GM21447 (cell line): ENCODE measurements around the gene ATAD3A.

Experiments used
- ATAC-seq: cut with Tn5 transposase; IDR thresholded peaks from one replicate; pipeline ENCODE4 v1.9.1; 2021; ENCODE audit not compliant: unreplicated experiment

ATAD3A gene

DNA sequence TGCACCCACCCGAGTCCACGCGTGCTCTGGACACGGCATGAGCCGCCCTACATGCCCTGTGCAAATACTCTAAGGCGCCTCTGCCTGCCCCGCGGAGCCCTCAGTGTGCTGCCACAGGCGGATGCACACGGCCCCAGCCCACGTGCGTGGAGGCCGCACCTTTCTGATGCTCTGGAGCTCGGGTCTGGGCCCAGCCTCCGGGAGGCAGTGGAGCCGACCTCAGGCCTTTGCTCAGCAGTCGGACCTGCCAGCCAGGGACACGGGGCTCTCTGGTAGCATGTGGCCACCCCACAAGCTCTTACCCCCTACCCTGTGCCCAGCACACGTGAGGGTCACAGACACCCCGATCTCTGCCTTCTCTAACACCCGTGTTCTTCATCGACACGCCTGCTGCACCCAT is 26.4 kb downstream of the ATAD3A start:
- no peak for ATAC-seq

DNA sequence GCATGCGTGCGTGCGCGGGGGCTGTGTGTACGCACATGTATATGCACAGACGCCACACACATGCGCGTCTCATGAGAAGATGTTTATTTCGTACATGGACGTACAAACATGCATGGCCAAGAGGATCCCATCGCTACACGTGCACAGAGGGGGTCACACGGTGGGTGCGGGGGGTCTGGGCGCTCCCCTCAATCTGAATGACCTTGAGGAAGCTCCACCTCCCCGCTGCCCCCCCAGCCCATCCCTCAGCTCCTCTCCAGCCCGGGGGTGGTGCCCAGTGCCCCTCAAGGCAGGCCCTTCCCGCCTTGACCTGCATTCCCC is 27.0 kb downstream of the ATAD3A start:
- ATAC-seq = no peak

DNA sequence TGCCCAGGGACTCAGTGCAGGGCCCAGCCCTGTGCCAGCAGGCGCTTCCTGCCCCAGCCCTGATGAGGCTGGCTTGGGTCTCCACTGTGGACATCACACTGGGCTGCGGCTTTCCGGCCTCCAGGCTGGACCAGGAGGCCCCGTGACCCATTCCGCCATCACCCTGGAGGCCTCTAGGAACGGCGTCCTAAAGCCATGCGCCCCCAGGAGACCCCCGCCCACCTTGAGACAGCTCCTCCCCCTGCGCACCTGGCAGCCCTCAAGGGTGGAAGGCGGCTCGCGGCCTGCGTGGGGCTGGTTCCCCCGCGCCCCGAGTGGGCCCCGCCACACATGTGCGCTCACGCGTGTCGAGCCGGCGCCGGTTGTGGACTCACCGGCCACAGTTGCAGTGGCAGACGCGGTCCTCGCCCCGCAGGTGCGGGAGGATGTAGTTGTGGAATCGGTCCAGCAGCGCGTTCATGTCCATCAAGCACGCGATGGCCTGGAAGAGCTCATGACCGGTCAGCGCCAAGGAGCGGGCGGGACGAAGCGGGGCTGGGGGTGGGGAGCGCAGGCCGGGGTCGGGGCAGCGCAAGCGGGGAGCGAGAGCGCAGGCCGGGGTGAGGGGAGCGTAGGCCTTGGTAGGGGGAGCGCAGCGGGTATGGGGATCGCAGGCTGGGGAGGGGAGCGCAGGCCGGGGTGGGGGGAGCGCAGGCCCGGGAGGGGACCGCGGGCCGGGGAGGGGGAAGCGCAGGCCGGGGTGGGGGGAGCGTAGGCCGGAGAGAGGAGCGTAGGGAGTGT is 27.5 kb downstream of the ATAD3A start:
- ATAC-seq = no peak

DNA sequence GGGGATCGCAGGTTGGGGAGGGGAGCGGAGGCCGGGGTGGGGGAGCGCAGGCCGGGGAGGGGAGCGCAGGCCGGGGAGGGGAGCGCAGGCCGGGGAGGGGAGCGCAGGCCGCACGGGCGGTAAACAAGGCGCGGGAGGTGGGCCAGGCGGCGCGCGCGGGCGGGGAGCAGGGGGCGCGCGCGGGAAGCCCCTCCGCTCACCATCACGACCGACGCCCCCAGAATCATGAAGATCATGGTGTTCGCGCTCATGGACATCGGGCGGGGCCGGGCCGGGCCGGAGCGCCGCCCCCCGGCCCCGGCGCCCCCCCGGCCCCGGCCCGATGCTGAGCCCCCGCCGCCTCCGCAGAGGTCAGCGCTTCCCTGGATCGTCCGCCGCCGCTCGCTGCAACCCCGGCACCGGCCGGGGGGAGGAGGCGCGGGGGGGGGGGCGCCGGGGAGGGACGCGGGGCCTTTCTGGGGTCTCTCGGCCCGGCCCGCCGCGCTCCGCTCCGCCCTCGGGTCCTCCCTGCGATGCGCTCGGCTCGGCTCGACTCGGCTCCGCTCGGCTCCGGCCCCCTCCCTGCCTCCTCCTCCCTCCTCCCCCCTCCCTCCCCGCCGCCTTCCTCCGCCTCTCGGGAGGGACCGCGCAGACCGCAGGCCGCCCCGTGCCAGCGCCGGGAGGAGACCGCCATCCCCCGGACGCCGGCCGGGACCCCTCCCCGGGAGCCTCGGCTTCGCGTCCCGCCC is 28.3 kb downstream of the ATAD3A start, which contains the start of gene TMEM240:
TSS of gene TMEM240 (minus strand) at position 535 of the 728 bp plus-strand sequence. CDS start at position 257, 278 bp downstream.
- no peak for ATAC-seq

DNA sequence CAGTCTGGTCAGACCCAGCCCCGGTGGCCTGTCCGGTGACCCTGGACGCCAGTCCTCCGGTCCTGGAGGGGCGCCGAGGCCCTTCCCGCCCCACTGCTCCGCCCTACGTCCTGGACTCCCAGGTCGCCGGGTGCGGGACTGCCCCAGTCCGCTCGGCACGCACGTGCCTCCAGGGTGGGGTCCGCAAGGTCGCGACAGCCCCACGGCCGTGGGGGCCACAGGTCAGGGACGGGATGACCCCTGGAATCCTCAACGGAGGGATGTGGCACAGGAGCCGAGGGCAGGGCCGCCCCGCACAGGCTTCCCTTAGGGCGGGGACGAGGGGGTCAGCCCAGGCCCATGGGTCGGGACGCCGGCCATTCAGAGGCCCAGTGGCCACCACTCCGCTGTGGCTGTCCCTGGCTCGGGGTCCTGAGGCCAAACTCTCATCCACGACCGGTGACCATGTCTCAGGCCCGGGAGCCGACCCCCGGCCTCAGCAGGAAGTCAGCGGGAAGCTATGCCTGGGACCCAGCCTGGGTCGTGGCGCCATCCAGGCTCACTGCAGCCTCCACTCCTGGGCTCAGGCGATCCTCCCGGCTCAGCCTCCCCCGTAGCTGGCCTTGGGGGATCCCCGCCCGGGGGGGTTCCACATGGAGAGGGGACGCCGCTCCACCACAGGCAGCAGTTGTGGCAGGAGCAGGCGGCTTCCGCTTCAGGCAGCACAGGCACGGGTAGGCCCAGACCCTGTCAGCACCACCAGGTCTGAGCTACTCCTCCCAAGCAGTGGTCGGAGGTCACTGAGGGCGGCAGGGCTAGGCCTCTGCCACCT is 29.1 kb downstream of the ATAD3A start:
- ATAC-seq = no peak

DNA sequence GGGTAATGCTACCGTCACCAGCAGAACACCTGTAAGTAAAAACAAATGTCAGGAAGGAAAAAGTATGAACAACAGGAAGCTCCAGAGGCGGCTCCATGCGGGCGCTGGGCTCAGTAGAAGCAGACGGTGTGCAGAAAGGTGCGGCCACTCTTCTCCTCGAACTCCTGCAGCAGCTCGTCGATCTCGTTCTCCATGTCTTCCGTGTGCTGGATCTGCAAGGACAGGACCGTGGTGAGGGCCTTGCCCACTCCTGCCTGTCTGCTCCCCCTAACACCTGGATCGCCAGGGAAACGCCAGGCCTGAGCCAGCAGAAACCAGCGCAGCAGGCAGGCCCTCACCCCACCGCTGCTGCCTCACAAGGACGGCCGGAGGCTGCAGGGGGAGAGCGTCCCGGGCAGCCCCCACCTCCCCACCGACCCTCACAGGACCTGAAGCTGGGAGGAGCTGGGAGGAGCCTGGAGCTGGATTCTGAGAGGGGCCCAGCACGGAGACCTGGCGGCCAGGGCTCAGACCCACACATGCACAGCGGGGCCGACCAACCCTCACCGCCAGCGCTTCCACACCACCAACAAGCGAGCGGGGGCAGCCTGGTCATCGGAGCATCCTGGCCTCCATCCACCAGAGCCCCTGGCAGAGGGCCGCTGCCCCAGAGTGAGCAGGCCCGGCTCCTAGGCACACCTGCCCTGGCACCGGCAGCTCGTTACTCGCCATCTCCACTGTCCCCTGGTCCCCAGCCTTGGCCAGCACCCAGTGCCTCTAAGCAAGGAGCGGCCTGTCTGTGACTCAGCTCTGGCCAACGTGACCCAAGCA is 30.2 kb downstream of the ATAD3A start:
- ATAC-seq = no peak

DNA sequence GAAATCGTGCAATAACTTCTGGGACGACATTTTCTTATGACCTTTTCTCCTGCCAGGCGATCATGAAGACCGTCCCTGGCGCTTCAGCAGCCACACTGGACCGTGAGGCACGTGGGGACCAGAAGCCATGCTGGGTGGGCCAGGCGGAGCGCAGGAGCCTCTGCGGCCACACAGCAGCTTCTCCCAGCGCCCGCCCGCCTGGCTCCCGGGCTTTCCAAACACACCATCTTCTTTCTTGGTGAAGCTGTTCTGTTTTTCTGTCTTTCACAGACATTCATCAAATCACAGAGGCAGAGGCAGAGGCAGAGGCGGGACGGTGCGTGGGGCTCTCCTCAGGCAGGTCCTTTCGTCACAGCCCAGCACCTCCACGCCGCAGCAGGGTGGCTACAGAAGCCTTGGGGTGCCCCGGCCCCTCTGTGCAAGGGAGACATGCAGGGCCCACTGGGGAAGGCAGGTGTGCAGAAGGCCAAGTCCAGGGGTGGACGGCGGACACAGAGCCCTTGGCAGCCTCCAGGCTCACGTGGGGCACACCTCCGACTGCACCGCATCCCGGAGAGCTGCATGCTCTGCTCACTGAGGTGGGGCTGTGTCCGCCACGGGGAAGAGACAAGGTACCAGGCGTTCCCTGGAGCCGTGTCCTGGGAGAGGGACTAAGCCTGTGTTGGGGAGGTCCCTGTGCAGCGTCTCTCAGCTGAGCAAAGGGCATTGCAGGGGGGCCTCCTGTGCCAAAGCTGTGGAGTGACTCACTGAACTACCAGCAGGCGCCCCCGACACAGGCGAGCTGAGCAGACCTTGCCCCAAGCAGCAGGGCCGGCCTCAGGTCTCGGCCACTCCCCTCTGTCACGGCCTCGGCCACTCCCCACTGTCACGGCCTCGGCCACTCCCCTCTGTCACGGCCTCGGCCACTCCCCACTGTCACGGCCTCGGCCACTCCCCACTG is 31.1 kb downstream of the ATAD3A start:
- no peak for ATAC-seq

DNA sequence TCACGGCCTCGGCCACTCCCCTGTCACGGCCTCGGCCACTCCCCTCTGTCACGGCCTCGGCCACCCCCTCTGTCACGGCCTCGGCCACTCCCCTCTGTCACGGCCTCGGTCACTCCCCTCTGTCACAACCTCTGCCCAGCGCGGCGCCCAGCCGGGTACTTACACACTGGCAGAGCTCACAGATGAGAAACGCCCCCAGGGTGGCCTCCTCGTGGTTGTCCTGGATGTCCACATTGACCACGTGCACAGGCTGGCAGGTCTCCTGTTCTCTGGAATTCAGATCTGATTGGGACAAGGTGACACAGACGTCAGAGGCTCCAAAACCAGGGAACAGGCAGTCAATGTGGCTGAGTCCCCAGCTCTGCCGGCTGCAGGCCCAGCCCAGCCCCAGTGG is 31.7 kb downstream of the ATAD3A start:
- ATAC-seq = no peak

DNA sequence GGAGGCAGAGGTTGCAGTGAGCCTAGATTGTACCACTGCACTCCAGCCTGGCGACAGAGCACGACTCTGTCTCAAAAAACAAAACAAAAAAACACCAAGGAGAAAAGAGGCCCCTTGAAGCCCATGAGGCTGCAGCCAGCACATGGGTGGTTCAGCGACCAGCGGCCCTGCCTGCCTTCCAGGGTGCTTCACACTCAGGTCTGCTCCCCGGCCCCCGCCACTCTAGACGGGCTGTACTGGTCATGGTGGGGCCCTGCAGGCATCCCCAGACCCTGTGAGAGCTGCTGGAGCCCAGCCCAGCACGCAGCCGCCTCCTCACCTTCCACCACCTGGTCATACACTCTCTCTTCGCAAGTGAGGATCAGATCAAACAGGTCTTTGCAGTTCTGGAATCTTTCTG is 32.6 kb downstream of the ATAD3A start:
- no peak for ATAC-seq

DNA sequence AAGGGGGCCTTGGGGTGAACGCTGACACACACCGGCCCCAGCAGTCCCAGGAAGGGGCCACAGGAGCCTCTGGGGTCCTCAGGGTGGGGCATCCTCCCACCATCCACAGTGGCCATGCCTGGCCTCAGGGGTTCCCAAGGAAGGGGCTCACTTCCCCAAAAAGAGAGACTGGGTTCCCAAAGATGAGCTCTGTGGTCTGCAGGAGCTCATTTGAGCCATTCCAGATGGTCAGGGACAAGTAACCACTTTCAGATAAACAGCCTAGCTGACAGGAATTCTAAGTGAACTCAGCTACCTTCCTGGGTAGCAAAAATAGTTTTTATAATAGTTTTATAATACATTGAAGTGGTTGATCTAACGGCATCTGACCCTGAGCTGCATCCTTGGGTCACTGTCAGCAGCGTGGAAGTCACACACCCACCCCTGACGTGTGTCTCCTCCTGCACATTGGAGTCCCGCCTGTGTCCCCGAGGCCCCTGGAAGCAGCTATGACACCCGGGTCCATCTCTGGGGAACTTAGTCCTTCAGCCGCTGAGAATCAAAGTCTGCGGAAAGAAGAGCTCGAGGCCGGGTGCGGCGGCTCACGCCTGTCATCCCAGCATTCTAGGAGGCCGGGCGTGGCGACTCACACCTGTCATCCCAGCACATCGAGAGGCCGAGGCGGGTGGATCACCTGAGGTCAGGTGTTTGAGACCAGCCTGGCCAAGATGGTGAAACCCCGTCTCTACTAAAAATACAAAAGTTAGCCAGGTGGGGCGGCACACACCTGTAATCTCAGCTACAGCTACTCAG is 34.2 kb downstream of the ATAD3A start:
- no peak for ATAC-seq

DNA sequence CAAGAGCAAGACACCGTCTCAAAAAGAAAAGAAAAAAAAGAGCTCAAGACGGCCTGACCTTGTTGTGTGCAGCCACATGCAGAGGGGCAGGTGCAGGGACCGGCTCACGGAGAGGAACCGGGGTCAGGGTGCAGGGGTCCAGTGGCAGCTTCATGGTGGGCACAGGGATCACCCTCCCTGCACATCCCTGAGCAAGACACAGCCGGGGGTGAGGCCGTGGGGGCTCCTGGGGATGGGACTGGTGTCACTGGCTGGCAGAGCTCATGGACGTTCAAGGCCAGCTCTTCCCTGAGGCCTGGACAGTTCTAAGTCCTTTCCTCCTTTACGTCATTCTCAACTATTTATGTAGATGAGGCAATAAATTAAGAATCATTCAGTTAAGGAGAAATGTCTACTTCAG is 35.0 kb downstream of the ATAD3A start:
- ATAC-seq = no peak

DNA sequence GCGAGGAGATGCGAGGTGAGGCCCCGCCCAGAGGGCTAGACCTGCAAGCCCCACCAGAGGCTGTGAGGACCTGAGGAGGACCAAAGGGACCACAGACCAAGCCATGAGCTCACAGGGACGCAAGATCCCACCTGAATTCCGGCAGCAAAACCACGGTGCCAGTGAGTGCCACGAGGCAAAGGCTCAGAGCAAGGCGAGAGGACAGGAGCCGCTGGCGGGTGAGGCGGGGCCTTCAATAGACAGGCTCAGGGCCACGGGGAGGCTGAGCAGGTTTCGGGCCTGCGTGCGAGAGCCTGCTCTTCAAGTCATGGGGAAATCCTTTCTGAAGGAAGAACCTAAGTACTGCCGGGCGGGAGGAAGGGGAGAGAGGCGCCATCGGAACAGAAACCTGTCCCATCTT is 35.5 kb downstream of the ATAD3A start:
- ATAC-seq = no peak

DNA sequence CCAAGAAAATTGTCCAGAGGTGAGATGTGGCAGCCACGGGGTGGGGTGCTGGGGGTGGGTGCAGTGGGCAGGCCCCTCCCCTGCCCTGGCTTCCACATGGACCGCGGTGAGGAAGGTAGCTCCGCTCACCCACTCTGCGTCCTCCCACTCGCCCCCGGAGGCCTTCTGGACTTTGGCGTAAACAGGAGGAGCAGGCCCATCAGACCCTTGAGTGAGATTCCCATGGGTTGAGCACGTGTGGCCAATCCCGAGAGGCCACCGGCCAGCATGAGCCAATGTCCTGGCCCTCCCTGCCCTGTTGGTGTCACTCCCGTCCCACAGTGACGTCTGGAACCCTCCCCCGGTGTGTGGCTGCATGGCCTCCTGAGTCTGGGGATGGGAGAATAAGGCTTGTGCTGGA is 36.6 kb downstream of the ATAD3A start:
- no peak for ATAC-seq

DNA sequence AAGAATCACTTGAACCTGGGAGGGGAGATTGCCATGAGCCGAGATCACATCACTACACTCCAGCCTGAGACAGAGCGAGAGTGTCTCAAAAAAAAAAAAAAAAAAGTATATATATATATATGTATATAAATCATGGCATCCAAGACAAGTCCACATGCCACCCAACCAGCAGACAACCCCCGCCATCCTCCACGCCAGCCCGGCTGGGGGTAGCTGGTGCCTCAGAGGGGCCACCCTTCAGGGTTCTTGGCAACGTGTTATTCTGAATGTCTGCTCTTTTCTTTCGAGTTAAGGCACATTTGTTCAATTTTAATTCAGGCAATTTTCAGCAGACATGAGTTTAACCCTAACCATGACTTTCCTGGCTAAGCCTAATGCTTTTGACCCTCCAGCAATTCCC is 38.1 kb downstream of the ATAD3A start:
- ATAC-seq = no peak

DNA sequence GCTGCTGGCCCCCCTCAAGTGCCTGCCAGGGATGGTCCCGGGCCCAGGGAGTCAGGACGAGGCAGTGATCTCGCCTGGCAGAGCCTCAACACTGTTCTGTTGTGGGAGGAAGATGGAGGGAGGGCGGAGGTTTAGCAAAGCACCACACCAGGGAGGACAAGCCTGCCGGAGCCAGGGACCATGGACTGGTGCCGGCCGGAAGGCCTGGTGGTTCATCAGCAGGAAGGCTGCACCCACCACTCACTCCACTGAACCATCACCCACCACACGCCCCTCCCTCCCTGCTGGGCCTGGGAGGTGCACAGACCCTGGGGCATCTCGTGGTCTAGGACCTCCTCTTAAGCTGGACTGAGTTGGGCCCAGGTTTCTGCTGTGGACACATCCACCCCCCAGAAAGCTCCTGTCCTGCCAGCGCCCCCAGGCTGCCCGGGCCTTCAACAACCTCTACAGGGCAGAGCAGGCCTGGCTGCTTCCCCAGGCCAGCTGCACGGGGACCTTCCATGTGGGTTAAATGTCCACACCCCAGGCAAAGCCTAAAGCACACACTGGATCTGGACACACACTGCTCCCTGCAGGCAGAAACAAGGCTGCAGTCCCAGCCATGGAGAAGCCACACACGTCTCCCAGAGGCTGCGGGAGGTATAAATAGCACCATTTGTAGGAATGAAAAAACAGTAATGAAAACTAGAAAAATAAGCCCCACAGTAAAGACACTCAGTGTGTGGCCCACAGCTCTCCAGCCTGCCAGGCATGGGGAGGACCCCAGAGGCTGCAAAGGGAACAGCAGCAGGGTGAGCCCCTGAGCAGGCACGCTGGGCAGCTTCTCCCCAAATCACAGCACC is 38.9 kb downstream of the ATAD3A start:
- no peak for ATAC-seq

DNA sequence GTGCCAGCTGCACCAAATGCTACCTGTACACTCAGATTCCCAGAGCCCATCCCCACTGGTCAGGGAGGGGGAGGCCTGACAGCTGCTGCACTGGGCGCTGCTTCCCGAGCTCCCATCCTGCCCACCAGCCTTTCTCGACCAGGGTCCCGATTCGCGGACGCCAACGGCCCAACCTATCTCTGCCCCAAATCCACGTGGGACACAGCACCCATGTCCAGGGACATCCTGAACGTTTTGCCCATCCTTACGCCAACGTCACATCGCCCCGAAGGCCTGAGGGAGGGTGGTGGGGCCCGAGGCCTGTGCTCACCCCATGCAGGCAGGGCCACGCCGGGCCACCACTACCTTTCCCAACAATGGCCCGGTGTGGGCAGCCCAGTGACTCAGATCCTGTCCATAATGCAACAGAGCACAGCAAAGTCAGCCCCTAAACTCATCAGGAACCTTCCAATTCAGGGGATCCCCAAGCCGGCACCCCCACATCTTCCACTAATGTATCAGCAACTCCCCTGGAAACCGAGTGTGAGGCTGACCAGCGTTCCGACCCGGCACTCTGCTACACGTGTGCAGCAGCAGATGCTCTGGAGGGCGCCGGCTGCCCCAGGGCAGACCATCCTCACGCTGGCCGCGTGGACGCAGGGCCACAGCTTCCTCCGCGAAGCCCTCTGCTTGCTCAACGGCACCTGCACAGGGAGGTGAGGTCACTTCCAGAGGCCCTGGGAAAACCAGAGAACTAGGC is 39.7 kb downstream of the ATAD3A start:
- ATAC-seq = no peak

DNA sequence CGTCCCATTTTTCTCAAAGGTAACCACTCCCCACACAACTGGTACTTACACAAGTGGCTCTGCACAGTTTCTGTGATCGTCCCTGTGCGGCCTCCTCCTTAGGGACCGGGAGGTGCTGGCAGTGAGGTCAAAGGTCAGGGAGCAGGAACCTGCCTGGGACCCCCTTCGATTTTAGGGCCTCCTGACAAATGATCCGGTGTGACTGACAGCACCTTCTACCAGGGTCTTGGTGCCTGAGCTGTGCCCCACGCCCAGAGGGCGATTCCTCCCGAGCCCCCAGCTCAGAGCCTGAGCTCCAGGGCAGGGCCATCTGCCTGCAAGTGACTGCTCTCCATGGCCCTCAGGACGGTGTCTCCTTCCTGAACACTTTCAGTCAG is 40.3 kb downstream of the ATAD3A start:
- no peak for ATAC-seq
